Measurements from ENCODE around the gene SASH3.

Gene SASH3

DNA sequence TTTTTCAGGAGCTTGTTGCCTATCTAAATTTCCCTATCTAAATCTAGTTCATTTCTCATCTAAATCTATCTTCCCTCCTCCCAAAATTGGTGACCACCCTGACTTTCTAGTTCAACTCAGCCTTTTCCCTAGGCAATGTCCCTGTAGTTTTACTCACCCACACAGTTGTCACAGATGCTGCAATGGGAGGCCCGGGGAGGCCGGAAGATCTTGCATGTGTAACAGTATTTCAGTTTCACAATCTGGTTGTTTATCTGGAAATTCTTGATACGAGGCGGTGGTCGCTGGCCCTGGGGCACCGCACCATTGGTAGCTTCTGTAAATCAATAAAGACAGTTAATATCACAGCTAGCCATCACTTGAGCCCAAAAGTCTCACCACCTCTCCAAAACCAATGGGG lies 43.8 kb downstream of the SASH3 start:
- peak in 5 of 11 experiments; percentile 39 to 77 (median 49); a peak in 7 of 22 replicates for TF ChIP-seq Cebpa-rat (IDR thresholded peaks at IDR 0.05)
- Histone ChIP-seq H3K9me3 (replicated peaks in 1 of 11) (peaks cover 0 to 7% (median 0%) of the 10 kb centered on the region in 11 experiments; a peak in 4 of 22 replicates), H3K9ac (peak overlapping the region in 9 of 11 experiments; percentile 27 to 61 (median 46); a peak in 13 of 22 replicates), H3K4me3 (no peak overlapping the region; a peak in 1 of 20 replicates), H3K27me3 (peaks cover 29 to 47% (median 39%) of the 10 kb centered on the region in 11 experiments), H3K36me3 (peaks cover 0 to 11% (median 4%) of the 10 kb centered on the region in 11 experiments; a peak in 7 of 22 replicates), H3K4me2 (peak overlapping the region; percentile 15 to 60 (median 46); a peak in 19 of 22 replicates), H3K4me1 (peaks cover 5 to 16% (median 10%) of the 10 kb centered on the region in 10 experiments; a peak in 12 of 20 replicates), H4K20me1 (no peaks in the 10 kb centered on the region; a peak in 1 of 22 replicates), H3K27ac (peak overlapping the region in 9 of 11 experiments; percentile 41 to 74 (median 69); a peak in 19 of 22 replicates)

DNA sequence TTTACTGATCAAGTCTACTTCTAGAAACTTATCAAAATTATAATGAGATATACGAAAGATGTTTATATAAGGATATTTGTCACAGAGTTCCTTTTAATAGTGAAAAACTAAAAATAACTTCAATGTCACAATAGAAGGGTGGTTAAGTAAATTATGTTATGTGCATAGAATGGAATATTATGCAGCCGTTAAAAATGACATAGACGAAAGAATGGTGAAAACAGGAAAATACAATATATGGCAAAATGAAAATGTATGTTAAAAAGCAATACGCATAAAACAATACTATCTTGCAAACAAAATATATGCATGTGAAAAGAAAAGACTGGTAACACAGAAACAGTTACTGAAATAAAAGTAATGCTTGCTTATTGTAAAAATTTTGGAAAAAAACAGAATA lies 44.9 kb downstream of the SASH3 start:
- peak overlapping the region in 7 of 11 experiments; percentile 56 to 74 (median 70); a peak in 8 of 22 replicates for H3K27ac ChIP-seq
- no peak overlapping the region for H3K4me2 ChIP-seq
- H3K27me3 ChIP-seq, result peaks cover 40 to 55% (median 49%) of the 10 kb centered on the region in 11 experiments
- no peak overlapping the region for H3K9ac ChIP-seq
- peaks cover 0 to 7% (median 0%) of the 10 kb centered on the region in 11 experiments; a peak in 1 of 22 replicates for H4K20me1 ChIP-seq
- peaks cover 5 to 16% (median 10%) of the 10 kb centered on the region in 10 experiments; a peak in 11 of 20 replicates for H3K4me1 ChIP-seq
- H3K9me3 ChIP-seq (replicated peaks in 1 of 11), result peaks cover 0 to 13% (median 0%) of the 10 kb centered on the region in 11 experiments; a peak in 5 of 22 replicates
- TF ChIP-seq Cebpa-rat (IDR thresholded peaks at IDR 0.05), result no peak
- peaks cover 0 to 17% (median 9%) of the 10 kb centered on the region in 11 experiments; a peak in 10 of 22 replicates for H3K36me3 ChIP-seq
- H3K4me3 ChIP-seq, result no peak overlapping the region

- H3K27me3 ChIP-seq, result peaks cover 53 to 60% (median 58%) of the 10 kb centered on the region in 11 experiments
- no peak overlapping the region for H3K9ac ChIP-seq
- peaks cover 0 to 10% (median 0%) of the 10 kb centered on the region in 11 experiments; a peak in 1 of 22 replicates for H4K20me1 ChIP-seq
- peaks cover 0 to 17% (median 9%) of the 10 kb centered on the region in 11 experiments; a peak in 10 of 22 replicates for H3K36me3 ChIP-seq
- H3K4me1 ChIP-seq, result peaks cover 5 to 16% (median 10%) of the 10 kb centered on the region in 10 experiments; a peak in 11 of 20 replicates
- TF ChIP-seq Cebpa-rat (IDR thresholded peaks at IDR 0.05), result no peak
- no peak overlapping the region for H3K4me2 ChIP-seq
- H3K9me3 ChIP-seq (replicated peaks in 1 of 11), result peaks cover 0 to 13% (median 0%) of the 10 kb centered on the region in 11 experiments; a peak in 5 of 22 replicates
- H3K4me3 ChIP-seq, result no peak overlapping the region
- H3K27ac ChIP-seq, result peak overlapping the region in 2 of 11 experiments; percentile 0 to 10; a peak in 3 of 22 replicates
These were observed 46.2 kb downstream of the SASH3 start for GRCh38 chrX:129825746-129826505.

DNA sequence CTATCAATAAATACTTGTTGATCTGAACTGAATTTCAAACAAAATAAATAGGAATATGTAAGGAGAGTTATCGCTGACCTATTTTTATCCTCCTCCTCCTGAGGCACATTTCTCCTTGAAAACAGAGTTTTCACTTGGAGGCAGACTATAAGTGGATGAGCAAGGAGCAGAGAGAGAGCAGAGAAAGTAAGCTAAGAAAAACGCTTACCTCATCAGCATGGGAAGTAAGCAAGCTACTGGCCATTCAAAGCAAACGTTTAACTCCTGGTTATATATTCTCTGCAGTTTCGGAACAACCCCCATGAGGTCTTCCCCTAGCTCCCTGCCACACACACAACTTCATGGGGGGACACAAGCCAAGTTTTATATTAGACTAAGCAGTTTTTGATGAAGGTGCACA lies 50.7 kb downstream of the SASH3 start:
- Histone ChIP-seq H3K4me1 (peaks cover 0 to 8% (median 0%) of the 10 kb centered on the region in 10 experiments; a peak in 3 of 20 replicates), H3K27me3 (peaks cover 60 to 95% (median 82%) of the 10 kb centered on the region in 11 experiments), H3K27ac (no peak overlapping the region), H3K36me3 (peaks cover 0 to 21% (median 9%) of the 10 kb centered on the region in 11 experiments; a peak in 9 of 22 replicates), H4K20me1 (peaks cover 0 to 22% (median 0%) of the 10 kb centered on the region in 11 experiments; a peak in 4 of 22 replicates), H3K9ac (no peak overlapping the region), H3K9me3 (replicated peaks in 1 of 11) (peaks cover 0 to 13% (median 0%) of the 10 kb centered on the region in 11 experiments; a peak in 2 of 22 replicates), H3K4me3 (no peak overlapping the region), H3K4me2 (no peak overlapping the region)
- no peak for TF ChIP-seq Cebpa-rat (IDR thresholded peaks at IDR 0.05)

DNA sequence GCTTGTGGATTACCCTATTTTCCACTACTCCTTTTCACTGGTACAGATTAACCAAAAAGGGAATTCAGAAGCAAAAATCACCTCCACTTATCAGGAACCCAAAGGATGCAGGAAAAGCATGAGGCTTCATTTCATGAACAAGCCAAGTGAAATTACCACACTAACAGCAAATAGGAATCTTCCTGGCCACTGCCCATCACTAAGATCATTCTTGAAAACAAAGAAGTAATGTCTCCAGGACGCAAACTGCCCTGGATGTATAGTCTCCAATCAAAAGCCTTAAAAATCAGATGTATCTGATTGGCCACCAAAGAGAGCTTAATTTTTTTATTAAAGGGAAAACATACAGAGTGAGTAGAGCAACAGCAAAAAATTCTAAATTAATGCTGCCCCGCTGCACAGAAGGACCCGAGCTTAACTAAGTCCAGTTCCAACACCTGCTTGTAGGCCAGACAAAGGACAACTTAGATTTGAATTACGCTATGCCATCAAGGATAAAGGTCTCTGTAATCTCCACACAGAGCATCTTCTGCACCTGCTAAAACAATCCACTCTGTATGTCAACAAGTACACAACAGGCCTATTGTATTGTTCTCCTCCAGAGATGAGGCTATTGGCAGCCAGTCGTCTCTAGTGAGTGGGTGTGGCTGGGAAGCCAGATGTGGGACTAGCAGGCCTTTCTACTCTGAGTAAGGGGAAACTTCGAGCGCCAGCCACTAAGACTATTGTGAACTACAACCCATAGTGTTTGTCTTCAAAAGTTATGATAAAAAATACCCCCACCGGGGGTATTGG lies 51.5 kb downstream of the SASH3 start:
- H3K27ac ChIP-seq, result no peak overlapping the region
- peaks cover 0 to 4% (median 0%) of the 10 kb centered on the region in 10 experiments; a peak in 3 of 20 replicates for H3K4me1 ChIP-seq
- H3K9me3 ChIP-seq (replicated peaks in 1 of 11), result peaks cover 0 to 13% (median 0%) of the 10 kb centered on the region in 11 experiments; a peak in 2 of 22 replicates
- peaks cover 0 to 22% (median 0%) of the 10 kb centered on the region in 11 experiments; a peak in 4 of 22 replicates for H4K20me1 ChIP-seq
- no peak overlapping the region for H3K4me3 ChIP-seq
- peaks cover 56 to 95% (median 77%) of the 10 kb centered on the region in 11 experiments for H3K27me3 ChIP-seq
- peaks cover 0 to 21% (median 9%) of the 10 kb centered on the region in 11 experiments; a peak in 9 of 22 replicates for H3K36me3 ChIP-seq
- TF ChIP-seq Cebpa-rat (IDR thresholded peaks at IDR 0.05), result no peak
- H3K9ac ChIP-seq, result no peak overlapping the region
- H3K4me2 ChIP-seq, result no peak overlapping the region

GRCh38 chrX:129833153-129833990 lies 53.6 kb downstream of the SASH3 start:
- peaks cover 0 to 28% (median 4%) of the 10 kb centered on the region in 11 experiments; a peak in 6 of 22 replicates for H4K20me1 ChIP-seq
- H3K9ac ChIP-seq, result no peak overlapping the region
- peaks cover 0 to 7% (median 0%) of the 10 kb centered on the region in 11 experiments; a peak in 2 of 22 replicates for H3K9me3 ChIP-seq (replicated peaks in 1 of 11)
- no peaks in the 10 kb centered on the region for H3K4me1 ChIP-seq
- no peak overlapping the region for H3K27ac ChIP-seq
- H3K4me2 ChIP-seq, result no peak overlapping the region
- H3K27me3 ChIP-seq, result peaks cover 49 to 97% (median 81%) of the 10 kb centered on the region in 11 experiments
- H3K4me3 ChIP-seq, result no peak overlapping the region
- no peak for TF ChIP-seq Cebpa-rat (IDR thresholded peaks at IDR 0.05)
- peaks cover 0 to 26% (median 14%) of the 10 kb centered on the region in 11 experiments; a peak in 10 of 22 replicates for H3K36me3 ChIP-seq

GRCh38 chrX:129836827-129837226 lies 57.1 kb downstream of the SASH3 start:
- no peak overlapping the region for H3K4me3 ChIP-seq
- no peaks in the 10 kb centered on the region for H3K9me3 ChIP-seq (replicated peaks in 1 of 11)
- peaks cover 0 to 39% (median 18%) of the 10 kb centered on the region in 11 experiments; a peak in 9 of 22 replicates for H4K20me1 ChIP-seq
- H3K27me3 ChIP-seq, result peaks cover 57 to 97% (median 85%) of the 10 kb centered on the region in 11 experiments
- no peak for TF ChIP-seq Cebpa-rat (IDR thresholded peaks at IDR 0.05)
- peaks cover 9 to 26% (median 19%) of the 10 kb centered on the region in 10 experiments; a peak in 17 of 20 replicates for H3K4me1 ChIP-seq
- H3K36me3 ChIP-seq, result peaks cover 0 to 31% (median 3%) of the 10 kb centered on the region in 11 experiments; a peak in 6 of 22 replicates
- no peak overlapping the region for H3K4me2 ChIP-seq
- H3K9ac ChIP-seq, result no peak overlapping the region
- no peak overlapping the region for H3K27ac ChIP-seq

Data from BLaER1 treated with 17β-estradiol and CSF1 and Interleukin-3, amounts not matched to agents 10 nM and 100 nM (cell line).